Large intestine (tissue), 3 donors: ENCODE measurements around the gene DDX59. TPM values are rescaled to one million over a fixed set of nuclear protein-coding genes. Genes with fewer than 3 reads are reported as not detected.

ENCODE experiments used
- DNase-seq, 2 donors: peaks; one replicate each; pipeline versions ENCODE4 v3.0.0 to v3.0.0-alpha.2; 2013
- H3K27ac ChIP-seq: one replicate; pipeline ENCODE4 v1.5.1; 2013; ENCODE audit warnings: low read length
- H3K27me3 ChIP-seq: 2 replicates; pipeline ENCODE4 v1.6.1; 2013; ENCODE audit warnings: low read length; ENCODE audit not compliant: control insufficient read depth, insufficient read depth
- H3K36me3 ChIP-seq: 2 replicates; pipeline ENCODE4 v1.6.1; 2013; ENCODE audit warnings: low read length; ENCODE audit not compliant: control insufficient read depth, insufficient read depth
- H3K4me1 ChIP-seq: one replicate; pipeline ENCODE4 v1.6.1; 2013; ENCODE audit warnings: low read length; ENCODE audit not compliant: control insufficient read depth, insufficient read depth
- H3K4me3 ChIP-seq: one replicate; pipeline ENCODE4 v1.5.1; 2013; ENCODE audit warnings: low read length
- H3K9me3 ChIP-seq: one replicate; pipeline ENCODE4 v1.6.1; 2013; ENCODE audit warnings: mild to moderate bottlenecking, low read depth, low read length, moderate library complexity; ENCODE audit not compliant: control insufficient read depth
- WGBS: methylation state at CpG from one replicate; pipeline ENCODE4 v1.1.5; 2013; ENCODE audit warnings: low lambda C conversion rate; ENCODE audit not compliant: insufficient coverage; 5-methylcytosine and 5-hydroxymethylcytosine counted together
- polyA plus RNA-seq: library from polyadenylated mRNA; unstranded; fragments of 120-200 nt; gene quantifications from one replicate; pipeline ENCODE4 v1.2.1, GENCODE V29; 2013

Gene DDX59
- polyA plus RNA-seq, 1 donor = 22.9 TPM

- Histone ChIP-seq H3K4me1 (no peaks in the 10 kb centered on the region), H3K27ac (no peak overlapping the region), H3K36me3 (no peaks in the 10 kb centered on the region), H3K4me3 (no peak overlapping the region), H3K9me3 (no peaks in the 10 kb centered on the region), H3K27me3 (no peaks in the 10 kb centered on the region)
- 75% methylated on average over 1 of the region's 3 CpGs for WGBS
- DNase-seq = no peak
Observed at GRCh38 chr1:200694738-200695137, 25.0 kb upstream of the DDX59 start.

GRCh38 chr1:200693327-200693726 lies 23.6 kb upstream of the DDX59 start:
- no peaks in the 10 kb centered on the region for H3K27me3 ChIP-seq
- no peaks in the 10 kb centered on the region for H3K4me1 ChIP-seq
- H3K27ac ChIP-seq = no peak overlapping the region
- H3K36me3 ChIP-seq = no peaks in the 10 kb centered on the region
- no peak overlapping the region for H3K4me3 ChIP-seq
- H3K9me3 ChIP-seq = no peaks in the 10 kb centered on the region
- no peak for DNase-seq

GRCh38 chr1:200692316-200692715 lies 22.6 kb upstream of the DDX59 start:
- no peak overlapping the region for H3K27ac ChIP-seq
- no peaks in the 10 kb centered on the region for H3K4me1 ChIP-seq
- no peaks in the 10 kb centered on the region for H3K36me3 ChIP-seq

GRCh38 chr1:200686620-200687019 lies 16.9 kb upstream of the DDX59 start:
- DNase-seq = no peak
- no peak overlapping the region for H3K4me3 ChIP-seq
- 0% methylated on average over 1 of the region's 2 CpGs for WGBS

More at GRCh38 chr1:200692316-200692715, 22.6 kb upstream of the DDX59 start:
- no peaks in the 10 kb centered on the region for H3K27me3 ChIP-seq
- no peak overlapping the region for H3K4me3 ChIP-seq
- no peak for DNase-seq
- no peaks in the 10 kb centered on the region for H3K9me3 ChIP-seq
- 100% methylated on average over 1 of the region's 1 CpG for WGBS

GRCh38 chr1:200684015-200684414 lies 14.3 kb upstream of the DDX59 start:
- Histone ChIP-seq H3K36me3 (no peaks in the 10 kb centered on the region), H3K4me3 (no peak overlapping the region), H3K9me3 (no peaks in the 10 kb centered on the region), H3K4me1 (no peaks in the 10 kb centered on the region), H3K27ac (no peak overlapping the region), H3K27me3 (no peaks in the 10 kb centered on the region)
- DNase-seq = no peak
- WGBS = no CpG with 5 or more reads among the region's 4 CpGs

More at GRCh38 chr1:200686620-200687019, 16.9 kb upstream of the DDX59 start:
- Histone ChIP-seq H3K4me1 (no peaks in the 10 kb centered on the region), H3K27ac (no peak overlapping the region), H3K9me3 (no peaks in the 10 kb centered on the region), H3K27me3 (no peaks in the 10 kb centered on the region), H3K36me3 (no peaks in the 10 kb centered on the region)

GRCh38 chr1:200683298-200683697 lies 13.6 kb upstream of the DDX59 start:
- Histone ChIP-seq H3K36me3 (no peaks in the 10 kb centered on the region), H3K27ac (no peak overlapping the region)
- no CpG with 5 or more reads among the region's 1 CpG for WGBS

GRCh38 chr1:200681231-200681630 lies 11.5 kb upstream of the DDX59 start:
- Histone ChIP-seq H3K4me3 (no peak overlapping the region), H3K27me3 (no peaks in the 10 kb centered on the region), H3K27ac (no peak overlapping the region), H3K4me1 (no peaks in the 10 kb centered on the region), H3K36me3 (no peaks in the 10 kb centered on the region), H3K9me3 (no peaks in the 10 kb centered on the region)
- no peak for DNase-seq
- 89% methylated on average over 2 of the region's 6 CpGs for WGBS

More at GRCh38 chr1:200683298-200683697, 13.6 kb upstream of the DDX59 start:
- H3K4me1 ChIP-seq = no peaks in the 10 kb centered on the region
- no peak for DNase-seq
- H3K9me3 ChIP-seq = no peaks in the 10 kb centered on the region
- no peaks in the 10 kb centered on the region for H3K27me3 ChIP-seq
- H3K4me3 ChIP-seq = no peak overlapping the region

GRCh38 chr1:200676829-200677228 lies 7.1 kb upstream of the DDX59 start:
- Histone ChIP-seq H3K4me1 (no peaks in the 10 kb centered on the region), H3K36me3 (no peaks in the 10 kb centered on the region), H3K9me3 (no peaks in the 10 kb centered on the region), H3K27me3 (no peaks in the 10 kb centered on the region), H3K4me3 (no peak overlapping the region), H3K27ac (no peak overlapping the region)
- no CpG with 5 or more reads among the region's 6 CpGs for WGBS
- no peak for DNase-seq

- H3K36me3 ChIP-seq = no peaks in the 10 kb centered on the region
- no peak overlapping the region for H3K27ac ChIP-seq
- 81% methylated on average over 3 of the region's 4 CpGs for WGBS
- H3K4me1 ChIP-seq = no peaks in the 10 kb centered on the region
- no peaks in the 10 kb centered on the region for H3K9me3 ChIP-seq
- no peaks in the 10 kb centered on the region for H3K27me3 ChIP-seq
- H3K4me3 ChIP-seq = no peak overlapping the region
- DNase-seq = no peak
Observed at GRCh38 chr1:200675588-200675852, 5.8 kb upstream of the DDX59 start.

- DNase-seq = peak in 1 of 2 donors; percentile 18
- no peaks in the 10 kb centered on the region for H3K9me3 ChIP-seq
- no peak overlapping the region for H3K4me3 ChIP-seq
- H3K36me3 ChIP-seq = no peaks in the 10 kb centered on the region
- no peaks in the 10 kb centered on the region for H3K4me1 ChIP-seq
- 96% methylated on average over 3 of the region's 5 CpGs for WGBS
- H3K27me3 ChIP-seq = no peaks in the 10 kb centered on the region
- H3K27ac ChIP-seq = no peak overlapping the region
Observed at GRCh38 chr1:200674838-200675587, 5.3 kb upstream of the DDX59 start.
